Transverse colon (tissue), 4 donors: ENCODE measurements around the gene FAM228A. TPM values are rescaled to one million over a fixed set of nuclear protein-coding genes. Genes with fewer than 3 reads are reported as not detected.

ENCODE experiments used
- DNase-seq: peaks from one replicate; pipeline ENCODE4 v3.0.0-alpha.2; 2019
- H3K27ac ChIP-seq, 4 donors: fragments of 200-600 bp; sonication (generic); 2 replicates each; pipeline ENCODE4 v1.5.1; 2016 to 2018; ENCODE audit warnings: inconsistent platforms in 4 of 4
- H3K27me3 ChIP-seq: fragments of 200-600 bp; sonication (generic); 2 replicates; pipeline ENCODE4 v1.5.1; 2017; ENCODE audit warnings: inconsistent platforms
- H3K36me3 ChIP-seq, 4 donors: fragments of 200-600 bp; sonication (generic); 2 replicates each; pipeline ENCODE4 v1.5.1; 2017 to 2019; ENCODE audit warnings: inconsistent platforms in 4 of 4
- H3K4me1 ChIP-seq, 4 donors: fragments of 200-600 bp; sonication (generic); 2 replicates each; pipeline ENCODE4 v1.5.1; 2017 to 2020; ENCODE audit warnings: inconsistent platforms in 4 of 4
- H3K4me3 ChIP-seq, 4 donors: fragments of 200-600 bp; sonication (generic); 1 replicate in 1 of 4; 2 replicates in 3 of 4; pipeline versions ENCODE4 v1.5.1 to v1.6.1; 2017 to 2019; ENCODE audit warnings: inconsistent platforms in 4 of 4
- H3K9me3 ChIP-seq, 2 donors: fragments of 200-600 bp; sonication (generic); 2 replicates each; pipeline ENCODE4 v1.5.1; 2017 to 2019; ENCODE audit warnings: inconsistent platforms in 2 of 2
- EP300 ChIP-seq: sonication (generic); formaldehyde crosslinking; IDR thresholded peaks from one replicate; pipeline ENCODE4 v1.6.1; 2017; ENCODE audit warnings: antibody characterized with exemption, low read depth
- POLR2A ChIP-seq: fragments of 450-650 bp; IDR thresholded peaks from one replicate; pipeline ENCODE4 v1.6.1; 2016; ENCODE audit warnings: antibody characterized with exemption, mild to moderate bottlenecking, moderate library complexity
- POLR2AphosphoS5 ChIP-seq, 3 donors: sonication (generic); formaldehyde crosslinking; IDR thresholded peaks; one replicate each; pipeline ENCODE4 v1.6.1; 2016; ENCODE audit warnings: antibody characterized with exemption in 3 of 3
- WGBS, 2 donors: methylation state at CpG; one replicate each; pipeline ENCODE4 v1.1.5; 2018; ENCODE audit warnings: low coverage in 1 of 2; 5-methylcytosine and 5-hydroxymethylcytosine counted together
- in situ Hi-C, 4 donors: fragments of 200-750 bp; cut with MboI; loops; one replicate each; pipeline versions ENCODE4 v1.15.0 to v1.15.1; 2017; ENCODE audit warnings: low sequenced_read_pairs in 3 of 4, low pct_ligation_motif_present in 1 of 4, low pct_unique_long_range_greater_than_20kb in 1 of 4
- intact Hi-C: fragments of 100-400 bp; cut with DNase I; formaldehyde crosslinking; loops from one replicate; pipeline ENCODE4 v1.15.1; 2023; ENCODE audit warnings: low total_unique reads
- total RNA-seq, 4 donors: library from RNA; depleted of rRNA; stranded (reverse); fragments of >200 nt; gene quantifications; one replicate each; pipeline ENCODE4 v1.1.0, GENCODE V29; 2016
- TF ChIP-seq, protein P1 (sequence below), 5 experiments: fragments of 200-600 bp in 3 of 5; fragments of 450-650 bp in 2 of 5; sonication (generic) in 3 of 5; IDR thresholded peaks; 1 replicate in 2 of 5; 2 replicates in 3 of 5; pipeline ENCODE4 v1.5.1; 2016 to 2017; ENCODE audit warnings: antibody characterized with exemption in 5 of 5, inconsistent platforms in 3 of 5, mild to moderate bottlenecking in 2 of 5, moderate library complexity in 1 of 5

Gene FAM228A
- total RNA-seq, 4 donors from 2014 or later, result 0.27 TPM; not detected in 3

GRCh38 chr2:24207359-24207758 is 32.5 kb downstream of the FAM228A start:
- Histone ChIP-seq H3K36me3 (peaks cover 0 to 41% (median 16%) of the 10 kb centered on the region in 4 donors), H3K27me3 (no peaks in the 10 kb centered on the region), H3K9me3 (no peaks in the 10 kb centered on the region), H3K27ac (no peak overlapping the region), H3K4me3 (no peak overlapping the region), H3K4me1 (no peaks in the 10 kb centered on the region)
- no peak for TF ChIP-seq POLR2A
- no peak for TF ChIP-seq POLR2AphosphoS5 (IDR thresholded peaks at IDR 0.05)
- TF ChIP-seq, protein P1, sequence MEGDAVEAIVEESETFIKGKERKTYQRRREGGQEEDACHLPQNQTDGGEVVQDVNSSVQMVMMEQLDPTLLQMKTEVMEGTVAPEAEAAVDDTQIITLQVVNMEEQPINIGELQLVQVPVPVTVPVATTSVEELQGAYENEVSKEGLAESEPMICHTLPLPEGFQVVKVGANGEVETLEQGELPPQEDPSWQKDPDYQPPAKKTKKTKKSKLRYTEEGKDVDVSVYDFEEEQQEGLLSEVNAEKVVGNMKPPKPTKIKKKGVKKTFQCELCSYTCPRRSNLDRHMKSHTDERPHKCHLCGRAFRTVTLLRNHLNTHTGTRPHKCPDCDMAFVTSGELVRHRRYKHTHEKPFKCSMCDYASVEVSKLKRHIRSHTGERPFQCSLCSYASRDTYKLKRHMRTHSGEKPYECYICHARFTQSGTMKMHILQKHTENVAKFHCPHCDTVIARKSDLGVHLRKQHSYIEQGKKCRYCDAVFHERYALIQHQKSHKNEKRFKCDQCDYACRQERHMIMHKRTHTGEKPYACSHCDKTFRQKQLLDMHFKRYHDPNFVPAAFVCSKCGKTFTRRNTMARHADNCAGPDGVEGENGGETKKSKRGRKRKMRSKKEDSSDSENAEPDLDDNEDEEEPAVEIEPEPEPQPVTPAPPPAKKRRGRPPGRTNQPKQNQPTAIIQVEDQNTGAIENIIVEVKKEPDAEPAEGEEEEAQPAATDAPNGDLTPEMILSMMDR (IDR thresholded peaks at IDR 0.05), result no peak
- no peak for TF ChIP-seq EP300
- no peak for DNase-seq
- WGBS, 2 donors, result 89 to 100% methylated on average over 1 to 11 of the region's 11 CpGs
- in situ Hi-C loops (no loop called here), intact Hi-C loops (no loop called here)

GRCh38 chr2:24208490-24208889 is 33.6 kb downstream of the FAM228A start:
- TF ChIP-seq, protein P1 (IDR thresholded peaks at IDR 0.05), result no peak
- TF ChIP-seq POLR2A (no peak), EP300 (no peak), POLR2AphosphoS5 (IDR thresholded peaks at IDR 0.05) (no peak)
- Histone ChIP-seq H3K27me3 (no peaks in the 10 kb centered on the region), H3K4me3 (no peak overlapping the region), H3K36me3 (peaks cover 0 to 43% (median 16%) of the 10 kb centered on the region in 4 donors), H3K27ac (no peak overlapping the region), H3K9me3 (no peaks in the 10 kb centered on the region), H3K4me1 (no peaks in the 10 kb centered on the region)
- no peak for DNase-seq
- intact Hi-C loops (no loop called here), in situ Hi-C loops (no loop called here)
- WGBS, 2 donors, result 95% methylated on average over 16 of the region's 16 CpGs; no CpG with 5 or more reads in 1 of the 2 donors

DNA sequence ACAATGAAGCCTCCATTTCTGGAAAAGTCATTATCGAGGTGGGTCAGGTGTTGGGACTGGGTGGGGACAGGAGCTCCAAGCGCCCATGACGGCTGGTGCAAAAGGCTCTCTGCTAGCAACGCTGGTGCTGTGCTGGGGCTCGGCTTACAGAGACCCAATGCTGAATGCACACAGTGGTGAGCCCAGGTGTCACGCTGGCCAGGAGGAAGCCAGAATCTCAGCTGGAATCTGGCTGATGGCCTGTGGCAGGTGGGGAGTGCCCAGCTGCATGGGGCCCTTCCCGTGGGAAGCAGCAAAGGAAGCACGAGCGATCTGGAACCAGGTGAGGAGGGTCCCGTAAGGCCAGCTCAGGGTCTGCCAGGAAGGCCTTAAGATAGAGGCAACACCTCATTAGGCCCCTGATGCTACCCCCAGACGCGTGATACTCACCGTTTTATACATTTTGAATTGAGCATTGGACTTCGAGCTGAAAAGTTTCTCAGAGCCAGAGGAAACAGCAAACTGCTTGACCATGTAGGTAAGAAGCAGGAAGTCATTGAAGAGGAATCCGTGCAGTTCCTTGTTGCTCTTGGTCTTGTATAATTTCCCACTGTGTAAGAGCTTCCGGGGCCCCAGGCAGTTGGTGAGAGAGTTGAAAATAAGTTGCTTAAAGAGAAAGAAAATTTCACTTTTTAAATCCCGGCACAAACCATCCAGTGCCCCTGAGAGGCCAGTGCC is 34.7 kb downstream of the FAM228A start:
- DNase-seq, result no peak
- Histone ChIP-seq H3K4me1 (no peaks in the 10 kb centered on the region), H3K27ac (no peak overlapping the region), H3K9me3 (no peaks in the 10 kb centered on the region), H3K4me3 (no peak overlapping the region), H3K36me3 (peaks cover 0 to 37% (median 14%) of the 10 kb centered on the region in 4 donors), H3K27me3 (no peaks in the 10 kb centered on the region)
- TF ChIP-seq POLR2AphosphoS5 (IDR thresholded peaks at IDR 0.05) (no peak), POLR2A (no peak), EP300 (no peak)
- TF ChIP-seq, protein P1 (IDR thresholded peaks at IDR 0.05), result no peak
- intact Hi-C loops (no loop called here), in situ Hi-C loops (no loop called here)
- WGBS, 2 donors, result 89 to 91% methylated on average over 7 to 17 of the region's 17 CpGs

GRCh38 chr2:24210106-24210455 is 35.2 kb downstream of the FAM228A start:
- no peak for DNase-seq
- H3K36me3 ChIP-seq, result peaks cover 0 to 33% (median 16%) of the 10 kb centered on the region in 4 donors
- H3K4me3 ChIP-seq, result no peak overlapping the region
- TF ChIP-seq EP300 (no peak), POLR2A (no peak), POLR2AphosphoS5 (IDR thresholded peaks at IDR 0.05) (no peak)
- TF ChIP-seq, protein P1 (IDR thresholded peaks at IDR 0.05), result no peak
- no peaks in the 10 kb centered on the region for H3K4me1 ChIP-seq
- no peaks in the 10 kb centered on the region for H3K27me3 ChIP-seq
- H3K9me3 ChIP-seq, result no peaks in the 10 kb centered on the region
- intact Hi-C loops (no loop called here), in situ Hi-C loops (no loop called here)
- WGBS, 2 donors, result 95% methylated on average over 2 of the region's 2 CpGs; no CpG with 5 or more reads in 1 of the 2 donors
- no peak overlapping the region for H3K27ac ChIP-seq
